Activated B cell treated with CpG ODN at 0.5 μM for 24 hours (primary cell): ENCODE data around the gene OMP. TPM values are rescaled to one million over a fixed set of nuclear protein-coding genes. Genes with fewer than 3 reads are reported as not detected.
"Not testable (repeated sequence)": the region's sequence is repeated elsewhere in the genome, so short reads cannot be mapped to it uniquely, and the experiment has no call there.

Experiments used
- ATAC-seq: fragments of 200-7000 bp; cut with Tn5 transposase; one replicate; pipeline ENCODE4 v1.10.0; 2021; ENCODE audit warnings: low read depth, mild to moderate bottlenecking, moderate library complexity
- CTCF ChIA-PET: fragments of 350-600 bp; sonication (Branson Sonifier 250); formaldehyde crosslinking; loops from one replicate; lab custom pipeline; 2021; ENCODE audit warnings: antibody characterized with exemption; lab: Charles Lee
- POLR2A ChIA-PET: fragments of 350-600 bp; sonication (Branson Sonifier 250); formaldehyde crosslinking; loops from one replicate; lab custom pipeline; 2021; ENCODE audit warnings: antibody characterized with exemption; lab: Charles Lee
- DNase-seq: peaks from one replicate; pipeline ENCODE4 v3.0.0; 2022
- H3K27ac Mint-ChIP-seq: one replicate; pipeline ENCODE4 v1.8.0; 2020; ENCODE audit warnings: mixed read lengths
- H3K27me3 Mint-ChIP-seq: one replicate; pipeline ENCODE4 v1.8.0; 2021; ENCODE audit warnings: mixed read lengths
- H3K36me3 Mint-ChIP-seq: one replicate; pipeline ENCODE4 v1.8.0; 2021; ENCODE audit warnings: low read depth, mixed read lengths
- H3K4me1 Mint-ChIP-seq: one replicate; pipeline ENCODE4 v1.8.0; 2021; ENCODE audit warnings: mixed read lengths
- H3K4me3 Mint-ChIP-seq: one replicate; pipeline ENCODE4 v1.8.0; 2020; ENCODE audit warnings: mild to moderate bottlenecking, mixed read lengths
- H3K9me3 Mint-ChIP-seq: one replicate; pipeline ENCODE4 v1.8.0; 2020; ENCODE audit warnings: mixed read lengths
- intact Hi-C: fragments of 100-400 bp; cut with micrococcal nuclease; formaldehyde crosslinking; loops from one replicate; pipeline ENCODE4 v1.15.1; 2024
- total RNA-seq: library from RNA; stranded (reverse); gene quantifications from 2 replicates; pipeline ENCODE4 v1.2.3, GENCODE V29; 2022
- TF ChIP-seq, protein P1 (sequence below): fragments of 200-600 bp; IDR thresholded peaks from one replicate; pipeline ENCODE4 v1.8.0; 2022; ENCODE audit warnings: antibody characterized with exemption, mild to moderate bottlenecking

Gene OMP
- total RNA-seq, 1 donor from 2014 or later: not detected

DNA sequence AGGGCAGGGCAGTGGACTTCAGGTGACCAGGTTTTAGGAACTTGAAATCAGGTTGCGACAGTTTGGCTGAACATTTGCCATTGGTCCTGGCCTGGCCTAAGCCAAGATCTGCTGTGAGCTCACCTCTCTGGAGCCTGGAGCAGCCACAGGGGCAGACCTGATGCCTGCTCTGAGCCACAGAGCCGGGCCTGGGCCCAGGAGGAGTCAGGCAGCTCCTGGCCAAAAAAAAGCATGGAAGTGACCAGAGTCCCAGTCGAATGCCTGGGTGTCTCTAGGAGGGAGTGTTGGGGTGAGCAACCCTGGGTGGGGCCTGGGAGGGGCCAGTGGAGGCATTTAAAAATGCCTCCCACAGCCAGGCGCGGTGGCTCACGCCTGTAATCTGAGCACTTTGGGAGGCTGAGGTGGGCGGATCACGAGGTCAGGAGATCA is 6.0 kb upstream of the OMP start:
- CTCF ChIA-PET: no interaction called here

DNA sequence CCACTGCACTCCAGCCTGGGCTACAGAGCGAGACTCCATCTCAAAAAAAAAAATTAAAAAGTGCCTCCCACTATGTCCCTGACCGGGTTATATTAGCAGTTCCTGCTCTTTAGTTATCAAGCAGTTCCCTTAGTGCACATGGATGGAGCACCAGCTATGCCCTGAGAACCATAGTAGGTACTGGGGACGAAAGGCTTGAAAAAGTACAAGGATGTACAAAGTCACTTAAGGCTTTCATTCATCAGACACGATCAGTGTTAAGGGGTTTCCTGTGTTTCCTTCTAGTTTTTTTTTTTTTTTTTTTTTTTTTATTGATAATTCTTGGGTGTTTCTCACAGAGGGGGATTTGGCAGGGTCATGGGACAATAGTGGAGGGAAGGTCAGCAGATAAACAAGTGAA is 5.5 kb upstream of the OMP start:
- H3K4me1 Mint-ChIP-seq, H3K9me3 Mint-ChIP-seq, CTCF ChIA-PET, intact Hi-C loops, DNase-seq, H3K4me3 Mint-ChIP-seq, H3K36me3 Mint-ChIP-seq, POLR2A ChIA-PET, H3K27me3 Mint-ChIP-seq, ATAC-seq, H3K27ac Mint-ChIP-seq: not testable (repeated sequence)

More for the DNA sequence above, 6.0 kb upstream of the OMP start:
- H3K4me3 Mint-ChIP-seq: no peak overlapping the region
- no peaks in the 10 kb centered on the region for H3K36me3 Mint-ChIP-seq
- H3K4me1 Mint-ChIP-seq: no peaks in the 10 kb centered on the region
- H3K27me3 Mint-ChIP-seq: no peaks in the 10 kb centered on the region
- intact Hi-C loops: no loop called here
- TF ChIP-seq, protein P1, sequence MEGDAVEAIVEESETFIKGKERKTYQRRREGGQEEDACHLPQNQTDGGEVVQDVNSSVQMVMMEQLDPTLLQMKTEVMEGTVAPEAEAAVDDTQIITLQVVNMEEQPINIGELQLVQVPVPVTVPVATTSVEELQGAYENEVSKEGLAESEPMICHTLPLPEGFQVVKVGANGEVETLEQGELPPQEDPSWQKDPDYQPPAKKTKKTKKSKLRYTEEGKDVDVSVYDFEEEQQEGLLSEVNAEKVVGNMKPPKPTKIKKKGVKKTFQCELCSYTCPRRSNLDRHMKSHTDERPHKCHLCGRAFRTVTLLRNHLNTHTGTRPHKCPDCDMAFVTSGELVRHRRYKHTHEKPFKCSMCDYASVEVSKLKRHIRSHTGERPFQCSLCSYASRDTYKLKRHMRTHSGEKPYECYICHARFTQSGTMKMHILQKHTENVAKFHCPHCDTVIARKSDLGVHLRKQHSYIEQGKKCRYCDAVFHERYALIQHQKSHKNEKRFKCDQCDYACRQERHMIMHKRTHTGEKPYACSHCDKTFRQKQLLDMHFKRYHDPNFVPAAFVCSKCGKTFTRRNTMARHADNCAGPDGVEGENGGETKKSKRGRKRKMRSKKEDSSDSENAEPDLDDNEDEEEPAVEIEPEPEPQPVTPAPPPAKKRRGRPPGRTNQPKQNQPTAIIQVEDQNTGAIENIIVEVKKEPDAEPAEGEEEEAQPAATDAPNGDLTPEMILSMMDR: no peak
- H3K9me3 Mint-ChIP-seq: no peaks in the 10 kb centered on the region
- DNase-seq (no peak), ATAC-seq (no peak)
- H3K27ac Mint-ChIP-seq: no peak overlapping the region
- POLR2A ChIA-PET: no interaction called here

DNA sequence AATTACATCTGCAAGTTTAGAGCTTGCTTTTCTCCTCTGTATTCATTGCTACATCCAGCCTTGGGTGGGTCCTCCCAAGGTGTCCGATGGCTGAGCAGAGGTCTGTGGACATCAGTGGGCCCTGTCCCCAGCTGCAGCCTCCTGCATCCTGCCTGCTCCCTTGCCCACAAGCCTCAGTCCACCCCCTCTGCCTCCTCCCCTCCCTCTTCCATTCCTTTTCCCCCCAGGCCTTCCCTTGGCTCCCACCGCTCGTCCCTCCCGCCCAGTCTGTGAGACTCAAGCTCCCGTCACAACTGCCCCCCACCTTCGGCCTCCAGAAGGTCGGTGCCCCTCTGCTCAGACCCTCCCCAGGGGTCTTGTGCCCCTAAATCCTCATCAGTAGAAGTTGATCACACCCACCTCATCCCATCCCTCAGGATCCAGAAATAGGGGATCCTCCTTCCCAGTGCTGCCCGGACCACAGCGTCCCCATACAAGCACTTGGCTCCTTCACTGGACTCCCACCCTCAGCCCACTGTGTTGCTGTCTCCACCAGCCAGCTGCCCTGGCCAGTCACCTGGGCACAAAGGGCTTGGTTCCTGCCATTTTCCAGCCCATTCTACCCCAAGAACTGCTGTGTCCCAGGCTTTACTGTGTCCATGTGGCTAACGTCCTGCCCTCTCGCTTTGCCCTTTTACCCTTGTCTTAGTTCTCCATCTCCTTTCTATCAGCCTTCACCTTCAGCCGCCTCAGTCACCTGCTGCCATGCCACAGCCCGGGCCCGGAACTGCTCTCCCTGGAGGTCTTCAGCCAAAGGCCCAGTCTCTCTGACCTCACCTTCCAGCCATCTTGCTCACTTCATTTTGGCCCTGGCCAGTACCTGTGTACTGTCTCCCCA is 2.2 kb upstream of the OMP start:
- Mint-ChIP-seq H3K4me3 (no peak overlapping the region), H3K27ac (no peak overlapping the region), H3K27me3 (no peaks in the 10 kb centered on the region), H3K36me3 (no peaks in the 10 kb centered on the region), H3K9me3 (no peaks in the 10 kb centered on the region), H3K4me1 (no peaks in the 10 kb centered on the region)
- DNase-seq (no peak), ATAC-seq (no peak)
- intact Hi-C loops: no loop called here
- TF ChIP-seq, protein P1: no peak
- CTCF ChIA-PET: interaction anchor here (2.0 kb wide), 1 partner anchor 180 kb away, joined by 4 read pairs; no protein-coding TSS in a partner anchor
- POLR2A ChIA-PET: no interaction called here

DNA sequence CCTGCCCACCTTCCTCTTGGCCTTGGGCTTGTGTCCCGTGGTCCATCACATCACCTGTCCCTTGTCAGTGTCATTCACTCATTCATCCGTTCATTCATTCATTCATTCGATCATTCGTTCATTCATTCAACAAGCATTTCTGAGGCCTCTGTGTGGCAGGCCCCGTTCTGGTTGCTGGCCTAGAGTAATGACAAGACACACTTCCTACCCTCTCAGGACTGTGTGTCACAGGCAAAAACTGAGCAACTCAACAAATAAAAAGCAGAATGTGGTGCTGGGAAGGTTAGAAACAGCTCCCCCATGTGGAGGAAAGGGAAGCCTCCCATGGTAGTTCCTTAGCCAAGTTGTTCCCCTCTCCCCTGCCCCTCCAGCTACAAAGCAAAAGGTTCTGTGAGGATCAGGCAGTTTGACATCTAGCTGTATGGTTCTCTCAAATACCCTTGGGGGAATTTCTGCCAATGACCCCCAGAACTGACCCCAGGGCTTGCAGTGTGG is 1.6 kb upstream of the OMP start:
- TF ChIP-seq, protein P1: no peak
- DNase-seq: no peak
- Mint-ChIP-seq H3K27ac (no peak overlapping the region), H3K4me1 (no peaks in the 10 kb centered on the region), H3K9me3 (no peaks in the 10 kb centered on the region), H3K27me3 (no peaks in the 10 kb centered on the region), H3K4me3 (no peak overlapping the region), H3K36me3 (no peaks in the 10 kb centered on the region)
- POLR2A ChIA-PET: no interaction called here
- no peak for ATAC-seq
- CTCF ChIA-PET: interaction anchor here (2.0 kb wide), 1 partner anchor 181 kb away, joined by 4 read pairs; no protein-coding TSS in a partner anchor
- intact Hi-C loops: no loop called here

DNA sequence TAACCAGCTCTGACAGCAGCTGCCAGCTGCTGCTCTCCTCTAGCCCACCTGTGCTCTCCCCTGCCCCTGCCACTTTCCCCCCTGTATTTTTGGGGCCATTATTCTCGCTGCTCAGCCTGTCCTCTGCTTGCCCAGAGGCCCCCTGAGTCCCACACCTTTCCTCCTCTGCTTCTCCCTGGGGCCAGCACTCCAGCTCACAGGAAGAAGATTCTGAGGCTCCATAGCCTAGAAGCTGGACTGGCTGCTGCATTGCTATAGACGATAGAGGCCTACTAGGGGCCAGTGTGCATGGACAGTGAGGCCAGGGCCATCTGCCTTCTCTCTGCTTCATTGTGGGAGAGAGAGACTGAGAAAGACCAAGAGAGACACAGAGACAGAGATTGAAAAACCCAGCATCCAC is 679 bp downstream of the OMP start:
- TF ChIP-seq, protein P1: no peak
- ChIA-PET POLR2A (no interaction called here), CTCF (no interaction called here)
- ATAC-seq (no peak), DNase-seq (no peak)
- no peaks in the 10 kb centered on the region for H3K4me1 Mint-ChIP-seq
- H3K36me3 Mint-ChIP-seq: no peaks in the 10 kb centered on the region
- intact Hi-C loops: no loop called here
- no peak overlapping the region for H3K27ac Mint-ChIP-seq
- H3K27me3 Mint-ChIP-seq: peaks cover 5% of the 10 kb centered on the region
- H3K4me3 Mint-ChIP-seq: no peak overlapping the region
- no peaks in the 10 kb centered on the region for H3K9me3 Mint-ChIP-seq
